GM23338 (cell line): Measurements from ENCODE around the gene UGT1A10. TPM values are rescaled to one million over a fixed set of nuclear protein-coding genes. Genes with fewer than 3 reads are reported as not detected.

Source experiments
- ATAC-seq: fragments of 200-7000 bp; cut with Tn5 transposase; 3 replicates; pipeline ENCODE4 v1.9.1; 2020
- DNase-seq: peaks from one replicate; pipeline ENCODE4 v3.0.0-alpha.2; 2015; ENCODE audit warnings: low spot score
- H2AFZ ChIP-seq: fragments of 200-600 bp; sonication (generic); 2 replicates; pipeline ENCODE4 v1.8.0; 2016; ENCODE audit warnings: antibody characterized with exemption, mild to moderate bottlenecking, moderate library complexity
- H3F3A ChIP-seq: fragments of 200-600 bp; sonication (generic); replicated peaks from 2 replicates; pipeline ENCODE4 v1.8.0; 2017; ENCODE audit warnings: antibody characterized with exemption, mixed run types, low read depth
- H3K27ac ChIP-seq: fragments of 200-600 bp; sonication (generic); 2 replicates; pipeline ENCODE4 v1.6.1; 2016; ENCODE audit warnings: low read depth
- H3K27me3 ChIP-seq: fragments of 200-600 bp; sonication (generic); 2 replicates; pipeline ENCODE4 v1.8.0; 2016; ENCODE audit warnings: mild to moderate bottlenecking, mixed run types, moderate library complexity; ENCODE audit not compliant: insufficient read depth
- H3K36me3 ChIP-seq: fragments of 200-600 bp; sonication (generic); 2 replicates; pipeline ENCODE4 v1.8.0; 2016; ENCODE audit warnings: mild to moderate bottlenecking; ENCODE audit not compliant: insufficient read depth
- H3K4me1 ChIP-seq: fragments of 200-600 bp; sonication (generic); 2 replicates; pipeline ENCODE4 v1.8.0; 2016; ENCODE audit warnings: mild to moderate bottlenecking, moderate library complexity; ENCODE audit not compliant: insufficient read depth
- H3K4me2 ChIP-seq: fragments of 200-600 bp; sonication (generic); 2 replicates; pipeline ENCODE4 v1.7.1; 2017; ENCODE audit warnings: mixed run types
- H3K4me3 ChIP-seq: fragments of 200-600 bp; sonication (generic); 2 replicates; pipeline ENCODE4 v1.6.1; 2016; ENCODE audit warnings: mixed run types
- H3K79me2 ChIP-seq: fragments of 200-600 bp; sonication (generic); replicated peaks from 2 replicates; pipeline ENCODE4 v1.8.0; 2017; ENCODE audit warnings: mild to moderate bottlenecking; ENCODE audit not compliant: insufficient read depth
- H3K9me2 ChIP-seq: fragments of 200-600 bp; sonication (generic); 2 replicates; pipeline ENCODE4 v1.8.0; 2017; ENCODE audit not compliant: insufficient read depth
- H4K20me1 ChIP-seq: fragments of 200-600 bp; sonication (generic); replicated peaks from 2 replicates; pipeline ENCODE4 v1.8.0; 2017; ENCODE audit warnings: mild to moderate bottlenecking; ENCODE audit not compliant: insufficient read depth
- H3K27ac Mint-ChIP-seq: 2 replicates; pipeline ENCODE4 v1.8.0; 2020; ENCODE audit warnings: inconsistent platforms, mild to moderate bottlenecking, moderate library complexity, mixed read lengths
- H3K27me3 Mint-ChIP-seq: 3 replicates; pipeline ENCODE4 v1.8.0; 2022; ENCODE audit warnings: low read depth, mild to moderate bottlenecking, moderate library complexity, mixed read lengths, inconsistent platforms; ENCODE audit not compliant: insufficient read depth, poor library complexity
- H3K36me3 Mint-ChIP-seq: 3 replicates; pipeline ENCODE4 v1.8.0; 2021; ENCODE audit warnings: low read depth, mild to moderate bottlenecking, inconsistent platforms, moderate library complexity, mixed read lengths
- H3K4me1 Mint-ChIP-seq: 3 replicates; pipeline ENCODE4 v1.8.0; 2020; ENCODE audit warnings: mild to moderate bottlenecking, inconsistent platforms, mixed read lengths
- H3K4me3 Mint-ChIP-seq: 3 replicates; pipeline ENCODE4 v1.8.0; 2021; ENCODE audit warnings: moderate library complexity, mild to moderate bottlenecking, inconsistent platforms, mixed read lengths
- H3K9me3 Mint-ChIP-seq: 3 replicates; pipeline ENCODE4 v1.8.0; 2020; ENCODE audit warnings: moderate library complexity, mild to moderate bottlenecking, inconsistent platforms, mixed read lengths
- CTCF ChIP-seq, 2 experiments: fragments of 200-600 bp in 1 of 2; sonication (generic) in 1 of 2; conservative IDR thresholded peaks; 2 replicates each; pipeline versions ENCODE4 v1.5.1 to v1.6.1; 2016 to 2017; ENCODE audit warnings: antibody characterized with exemption in 2 of 2, low read depth in 2 of 2, mild to moderate bottlenecking in 2 of 2, moderate library complexity in 1 of 2
- EZH2phosphoT487 ChIP-seq: fragments of 200-600 bp; sonication (generic); IDR thresholded peaks from one replicate; pipeline ENCODE4 v1.8.1; 2018; ENCODE audit warnings: antibody characterized with exemption; ENCODE audit not compliant: unreplicated experiment
- NANOG ChIP-seq: IDR thresholded peaks from 2 replicates; pipeline ENCODE4 v1.6.1; 2016; ENCODE audit warnings: antibody characterized with exemption, borderline replicate concordance
- POLR2AphosphoS5 ChIP-seq: IDR thresholded peaks from 2 replicates; pipeline ENCODE4 v1.6.1; 2016; ENCODE audit warnings: antibody characterized with exemption, low read depth
- REST ChIP-seq: IDR thresholded peaks from one replicate; pipeline ENCODE4 v1.6.1; 2018; ENCODE audit warnings: antibody characterized with exemption; ENCODE audit not compliant: unreplicated experiment
- ZNF114 ChIP-seq: fragments of 250-450 bp; sonication (Bioruptor Pico); IDR thresholded peaks from 2 replicates; pipeline ENCODE4 v1.5.0; 2020; ENCODE audit warnings: mild to moderate bottlenecking, moderate library complexity
- ZNF331 ChIP-seq: fragments of 250-450 bp; sonication (Bioruptor Pico); IDR thresholded peaks from 2 replicates; pipeline ENCODE4 v1.5.0; 2020; ENCODE audit warnings: low read depth, mild to moderate bottlenecking, moderate library complexity
- polyA plus RNA-seq: library from polyadenylated mRNA; unstranded; fragments of >200 nt; fragmentation: Nextera tagmentation; extraction: Ambion mirVana; gene quantifications from 2 replicates; pipeline ENCODE4 v1.2.1, GENCODE V29; 2016
- total RNA-seq: library from RNA; depleted of rRNA; stranded (reverse); fragments of >200 nt; shearing (Covaris generic); gene quantifications from 2 replicates; pipeline ENCODE4 v1.2.3, GENCODE V29; 2014

Gene UGT1A10
- total and polyA plus RNA-seq, 2 experiments from 2014 or later = not detected

- H3K36me3 ChIP-seq = no peaks in the 10 kb centered on the region
- Mint-ChIP-seq H3K27ac (no peak within 1 kb of the TSS), H3K27me3 (no peaks in the 10 kb centered on the region), H3K4me1 (peaks cover 6% of the 10 kb centered on the region; the same call in 2 of the 3 replicates), H3K4me3 (no peak within 1 kb of the TSS), H3K9me3 (peaks cover 4% of the 10 kb centered on the region; the same call in 2 of the 3 replicates), H3K36me3 (no peaks in the 10 kb centered on the region)
- H4K20me1 ChIP-seq = no peaks in the 10 kb centered on the region
- no peaks in the 10 kb centered on the region for H3F3A ChIP-seq
- H3K27me3 ChIP-seq = no peaks in the 10 kb centered on the region
- H3K27ac ChIP-seq = no peak within 1 kb of the TSS
- no peak within 1 kb of the TSS for H3K4me2 ChIP-seq
- DNase-seq = no peak
- no peak within 1 kb of the TSS for H3K4me3 ChIP-seq
- no peak within 1 kb of the TSS for H2AFZ ChIP-seq
- H3K4me1 ChIP-seq = no peaks in the 10 kb centered on the region; the same call in 1 of the 2 replicates
- no peak for ATAC-seq
- no peaks in the 10 kb centered on the region for H3K9me2 ChIP-seq
- H3K79me2 ChIP-seq = no peaks in the 10 kb centered on the region
- TF ChIP-seq REST = no peak
- 0 out of 4 replicates have a peak, but pooled peaks of 1 of the 2 experiments have one; percentile 0 for TF ChIP-seq CTCF (conservative IDR thresholded peaks at IDR 0.05; ENCODE audit: low read depth in 2 of 2)
- no peak for TF ChIP-seq ZNF114 (CRISPR knock-in tag)
- no peak for TF ChIP-seq POLR2AphosphoS5
Observed at GRCh38 chr2:233671290-233672161, 35.3 kb downstream of the UGT1A10 start, which contains the start of gene UGT1A9. Gene UGT1A9, plus strand, starts transcription at chr2:233671898. Its CDS starts 37 bp downstream, at chr2:233671935.

GRCh38 chr2:233672886-233673285 lies 36.6 kb downstream of the UGT1A10 start:
- no peaks in the 10 kb centered on the region for H3K79me2 ChIP-seq
- ATAC-seq = no peak
- no peaks in the 10 kb centered on the region for H3K36me3 Mint-ChIP-seq
- no peak for TF ChIP-seq CTCF (conservative IDR thresholded peaks at IDR 0.05; ENCODE audit: low read depth in 2 of 2)
- no peak for TF ChIP-seq EZH2phosphoT487
- no peak for TF ChIP-seq ZNF331 (CRISPR knock-in tag)
- no peak for TF ChIP-seq ZNF114 (CRISPR knock-in tag)
- TF ChIP-seq NANOG = no peak

More at GRCh38 chr2:233672886-233673285, 36.6 kb downstream of the UGT1A10 start:
- no peaks in the 10 kb centered on the region for H3K27me3 ChIP-seq
- no peak overlapping the region for H2AFZ ChIP-seq
- DNase-seq = no peak
- no peaks in the 10 kb centered on the region for H3K27me3 Mint-ChIP-seq
- no peaks in the 10 kb centered on the region for H3K9me2 ChIP-seq
- no peak overlapping the region for H3K27ac ChIP-seq
- H3K4me3 Mint-ChIP-seq = no peak overlapping the region
- no peaks in the 10 kb centered on the region for H3K36me3 ChIP-seq
- no peak overlapping the region for H3K4me2 ChIP-seq
- no peak overlapping the region for H3K27ac Mint-ChIP-seq
- H3K4me1 Mint-ChIP-seq = peaks cover 6% of the 10 kb centered on the region; the same call in 2 of the 3 replicates
- no peak overlapping the region for H3K4me3 ChIP-seq
- H3K9me3 Mint-ChIP-seq = peaks cover 4% of the 10 kb centered on the region; the same call in 2 of the 3 replicates
- no peaks in the 10 kb centered on the region for H4K20me1 ChIP-seq
- no peaks in the 10 kb centered on the region for H3F3A ChIP-seq
- H3K4me1 ChIP-seq = no peaks in the 10 kb centered on the region; the same call in 1 of the 2 replicates
